ENCODE data around the gene THTPA. TPM values are rescaled to one million over a fixed set of nuclear protein-coding genes. Genes with fewer than 3 reads are reported as not detected.

The THTPA gene
- total RNA-seq, 1 donor from 2014 or later: 7.7 TPM

DNA sequence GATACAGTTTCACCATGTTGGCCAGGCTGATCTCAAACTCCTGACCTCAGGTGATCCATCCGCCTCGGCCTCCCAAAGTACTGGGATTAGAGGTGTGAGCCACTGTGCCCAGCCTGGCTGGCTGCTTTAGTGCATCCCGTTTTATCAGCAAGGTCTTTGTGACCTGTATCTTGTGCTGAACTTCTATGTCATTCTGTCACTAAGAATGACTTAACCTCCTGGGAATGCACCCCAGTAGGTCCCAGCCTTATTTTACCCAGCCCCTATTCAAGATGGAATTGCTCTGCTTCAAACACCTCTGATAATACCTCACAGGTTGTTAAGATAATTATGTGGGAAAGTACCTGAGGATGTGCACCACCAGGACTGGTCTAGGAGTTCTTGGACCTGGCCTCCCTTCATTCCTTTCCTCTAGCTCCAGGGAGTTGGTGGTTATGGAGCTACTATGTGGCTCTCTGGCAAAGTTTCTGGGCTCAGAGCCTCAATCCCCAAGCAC lies 48.7 kb downstream of the THTPA start:
- Histone ChIP-seq H4K20me1 (ENCODE audit: low read depth) (no peaks in the 10 kb centered on the region), H2AFZ (replicated peaks) (no peak overlapping the region), H3K4me3 (no peak overlapping the region), H3K27ac (no peak overlapping the region), H3K79me2 (ENCODE audit: low read depth) (no peaks in the 10 kb centered on the region), H3K36me3 (no peaks in the 10 kb centered on the region), H3K9me3 (ENCODE audit: low read depth) (no peaks in the 10 kb centered on the region), H3F3A (ENCODE audit: low read depth) (no peaks in the 10 kb centered on the region), H3K9ac (no peak overlapping the region), H3K4me1 (no peaks in the 10 kb centered on the region), H3K4me2 (no peak overlapping the region), H3K27me3 (no peaks in the 10 kb centered on the region)
- H3K9me3 Mint-ChIP-seq: peaks cover 4% of the 10 kb centered on the region
- no peak for DNase-seq (ENCODE audit: low spot score)
- no peak for TF ChIP-seq EZH2phosphoT487 (IDR thresholded peaks at IDR 0.05)
- TF ChIP-seq EZH2 (IDR thresholded peaks at IDR 0.05): no peak
- TF ChIP-seq, protein P1, sequence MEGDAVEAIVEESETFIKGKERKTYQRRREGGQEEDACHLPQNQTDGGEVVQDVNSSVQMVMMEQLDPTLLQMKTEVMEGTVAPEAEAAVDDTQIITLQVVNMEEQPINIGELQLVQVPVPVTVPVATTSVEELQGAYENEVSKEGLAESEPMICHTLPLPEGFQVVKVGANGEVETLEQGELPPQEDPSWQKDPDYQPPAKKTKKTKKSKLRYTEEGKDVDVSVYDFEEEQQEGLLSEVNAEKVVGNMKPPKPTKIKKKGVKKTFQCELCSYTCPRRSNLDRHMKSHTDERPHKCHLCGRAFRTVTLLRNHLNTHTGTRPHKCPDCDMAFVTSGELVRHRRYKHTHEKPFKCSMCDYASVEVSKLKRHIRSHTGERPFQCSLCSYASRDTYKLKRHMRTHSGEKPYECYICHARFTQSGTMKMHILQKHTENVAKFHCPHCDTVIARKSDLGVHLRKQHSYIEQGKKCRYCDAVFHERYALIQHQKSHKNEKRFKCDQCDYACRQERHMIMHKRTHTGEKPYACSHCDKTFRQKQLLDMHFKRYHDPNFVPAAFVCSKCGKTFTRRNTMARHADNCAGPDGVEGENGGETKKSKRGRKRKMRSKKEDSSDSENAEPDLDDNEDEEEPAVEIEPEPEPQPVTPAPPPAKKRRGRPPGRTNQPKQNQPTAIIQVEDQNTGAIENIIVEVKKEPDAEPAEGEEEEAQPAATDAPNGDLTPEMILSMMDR (IDR thresholded peaks at IDR 0.05): no peak
- no peaks in the 10 kb centered on the region for H3K4me1 Mint-ChIP-seq
- H3K4me3 Mint-ChIP-seq: no peak overlapping the region
- H3K27me3 Mint-ChIP-seq (ENCODE audit: insufficient read depth, low read depth): peaks cover 2% of the 10 kb centered on the region
- H3K27ac Mint-ChIP-seq: no peak overlapping the region
- H3K36me3 Mint-ChIP-seq: no peaks in the 10 kb centered on the region

DNA sequence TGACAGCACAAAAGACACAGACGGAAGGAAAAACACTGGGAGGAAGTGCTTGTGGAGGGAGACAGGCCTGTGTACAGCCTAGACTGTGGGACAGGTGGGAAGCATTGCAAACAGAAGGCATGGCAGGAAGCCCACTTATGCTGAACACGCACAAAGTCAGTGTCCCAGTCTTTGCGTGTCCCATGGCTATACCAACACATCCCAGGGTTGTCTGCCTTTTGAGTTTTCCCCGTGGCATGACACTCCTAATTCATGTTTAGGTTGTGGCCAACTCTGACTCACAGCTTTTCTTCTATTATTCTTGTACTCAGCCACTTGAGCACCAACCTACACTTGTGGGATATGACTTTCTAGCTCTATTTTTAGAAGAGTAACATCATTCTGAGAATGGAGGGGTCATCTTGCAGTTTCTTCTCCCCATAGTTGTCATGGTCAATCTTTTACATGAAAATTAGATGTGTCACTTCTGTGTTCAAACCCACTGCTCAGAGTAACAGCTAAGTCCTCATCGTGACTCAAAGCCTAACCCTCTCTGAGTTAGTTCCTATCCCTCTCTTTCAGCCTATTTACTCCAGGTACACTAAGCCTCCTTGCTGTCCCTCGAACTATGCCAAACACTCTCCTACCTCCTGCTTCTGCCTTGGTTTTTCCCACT lies 50.0 kb downstream of the THTPA start:
- Histone ChIP-seq H3F3A (ENCODE audit: low read depth) (no peaks in the 10 kb centered on the region), H3K4me3 (no peak overlapping the region), H3K9ac (no peak overlapping the region), H3K27me3 (no peaks in the 10 kb centered on the region), H3K36me3 (no peaks in the 10 kb centered on the region), H3K4me1 (no peaks in the 10 kb centered on the region), H3K79me2 (ENCODE audit: low read depth) (no peaks in the 10 kb centered on the region), H3K27ac (no peak overlapping the region), H4K20me1 (ENCODE audit: low read depth) (no peaks in the 10 kb centered on the region), H2AFZ (replicated peaks) (no peak overlapping the region), H3K9me3 (ENCODE audit: low read depth) (no peaks in the 10 kb centered on the region), H3K4me2 (no peak overlapping the region)
- H3K4me1 Mint-ChIP-seq: no peaks in the 10 kb centered on the region
- TF ChIP-seq, protein P1 (IDR thresholded peaks at IDR 0.05): no peak
- no peak for TF ChIP-seq EZH2phosphoT487 (IDR thresholded peaks at IDR 0.05)
- no peak for TF ChIP-seq EZH2 (IDR thresholded peaks at IDR 0.05)
- peaks cover 4% of the 10 kb centered on the region for H3K9me3 Mint-ChIP-seq
- no peak overlapping the region for H3K27ac Mint-ChIP-seq
- peaks cover 2% of the 10 kb centered on the region for H3K27me3 Mint-ChIP-seq (ENCODE audit: insufficient read depth, low read depth)
- H3K4me3 Mint-ChIP-seq: no peak overlapping the region
- DNase-seq (ENCODE audit: low spot score): no peak
- H3K36me3 Mint-ChIP-seq: no peaks in the 10 kb centered on the region

DNA sequence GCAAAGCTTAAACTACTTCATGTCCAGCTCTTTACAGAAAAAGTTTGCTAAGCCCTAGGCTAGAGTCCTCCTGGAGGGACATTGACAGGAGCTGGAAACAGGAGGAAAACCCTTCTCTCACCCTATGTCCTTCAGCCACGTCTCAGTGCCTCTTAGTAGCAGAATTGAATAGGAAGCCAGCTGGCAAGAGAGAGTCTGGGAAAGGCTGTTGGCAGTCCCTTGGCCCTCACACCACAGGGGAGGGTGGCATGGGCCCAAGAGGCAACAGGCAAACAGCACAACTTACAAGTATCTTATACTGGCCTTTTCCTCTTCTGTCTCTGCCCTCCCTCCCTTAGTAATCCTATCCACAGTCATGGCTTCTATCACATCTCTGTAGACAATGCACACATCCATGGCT lies 52.4 kb downstream of the THTPA start:
- H3K9me3 Mint-ChIP-seq: peaks cover 4% of the 10 kb centered on the region
- no peaks in the 10 kb centered on the region for H3K4me1 ChIP-seq
- H3K27ac ChIP-seq: no peak overlapping the region
- no peak overlapping the region for H3K4me2 ChIP-seq
- H3K36me3 ChIP-seq: no peaks in the 10 kb centered on the region
- no peaks in the 10 kb centered on the region for H3K9me3 ChIP-seq (ENCODE audit: low read depth)
- no peak overlapping the region for H2AFZ ChIP-seq (replicated peaks)
- TF ChIP-seq, protein P1 (IDR thresholded peaks at IDR 0.05): no peak
- no peak for TF ChIP-seq EZH2phosphoT487 (IDR thresholded peaks at IDR 0.05)
- TF ChIP-seq EZH2 (IDR thresholded peaks at IDR 0.05): no peak
- no peaks in the 10 kb centered on the region for H3K27me3 ChIP-seq
- DNase-seq (ENCODE audit: low spot score): no peak
- peaks cover 2% of the 10 kb centered on the region for H3K27me3 Mint-ChIP-seq (ENCODE audit: insufficient read depth, low read depth)
- no peaks in the 10 kb centered on the region for H3K79me2 ChIP-seq (ENCODE audit: low read depth)
- H3K4me3 ChIP-seq: no peak overlapping the region
- H3K9ac ChIP-seq: no peak overlapping the region
- no peaks in the 10 kb centered on the region for H3F3A ChIP-seq (ENCODE audit: low read depth)
- H3K4me3 Mint-ChIP-seq: no peak overlapping the region
- no peaks in the 10 kb centered on the region for H3K36me3 Mint-ChIP-seq
- no peaks in the 10 kb centered on the region for H4K20me1 ChIP-seq (ENCODE audit: low read depth)
- H3K27ac Mint-ChIP-seq: no peak overlapping the region
- H3K4me1 Mint-ChIP-seq: no peaks in the 10 kb centered on the region

All from neural progenitor cell (in vitro differentiated cells).